SHP77 treated with DMSO at 0.1 percent for 48 hours (cell line): ENCODE results near the gene FILIP1L.
A peak's percentile ranks its signal among the peaks of the same experiment; 100 is the strongest.

Experiments used
- DNase-seq: peaks from one replicate; lab custom pipeline; 2025; lab: John Stamatoyannopoulos, UW

FILIP1L gene

GRCh38 chr3:99795573-99795972 lies 318.7 kb downstream of the FILIP1L start:
- no peak for DNase-seq

DNA sequence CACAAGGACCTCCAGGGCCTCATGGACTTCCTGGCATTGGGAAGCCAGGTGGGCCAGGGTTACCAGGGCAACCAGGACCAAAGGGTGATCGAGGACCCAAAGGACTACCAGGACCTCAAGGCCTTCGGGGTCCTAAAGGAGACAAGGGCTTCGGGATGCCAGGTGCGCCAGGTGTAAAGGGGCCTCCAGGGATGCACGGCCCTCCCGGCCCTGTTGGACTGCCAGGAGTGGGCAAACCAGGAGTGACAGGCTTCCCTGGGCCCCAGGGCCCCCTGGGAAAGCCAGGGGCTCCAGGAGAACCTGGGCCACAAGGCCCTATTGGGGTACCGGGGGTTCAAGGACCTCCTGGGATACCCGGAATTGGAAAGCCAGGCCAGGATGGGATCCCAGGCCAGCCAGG lies 319.8 kb downstream of the FILIP1L start:
- no peak for DNase-seq

DNA sequence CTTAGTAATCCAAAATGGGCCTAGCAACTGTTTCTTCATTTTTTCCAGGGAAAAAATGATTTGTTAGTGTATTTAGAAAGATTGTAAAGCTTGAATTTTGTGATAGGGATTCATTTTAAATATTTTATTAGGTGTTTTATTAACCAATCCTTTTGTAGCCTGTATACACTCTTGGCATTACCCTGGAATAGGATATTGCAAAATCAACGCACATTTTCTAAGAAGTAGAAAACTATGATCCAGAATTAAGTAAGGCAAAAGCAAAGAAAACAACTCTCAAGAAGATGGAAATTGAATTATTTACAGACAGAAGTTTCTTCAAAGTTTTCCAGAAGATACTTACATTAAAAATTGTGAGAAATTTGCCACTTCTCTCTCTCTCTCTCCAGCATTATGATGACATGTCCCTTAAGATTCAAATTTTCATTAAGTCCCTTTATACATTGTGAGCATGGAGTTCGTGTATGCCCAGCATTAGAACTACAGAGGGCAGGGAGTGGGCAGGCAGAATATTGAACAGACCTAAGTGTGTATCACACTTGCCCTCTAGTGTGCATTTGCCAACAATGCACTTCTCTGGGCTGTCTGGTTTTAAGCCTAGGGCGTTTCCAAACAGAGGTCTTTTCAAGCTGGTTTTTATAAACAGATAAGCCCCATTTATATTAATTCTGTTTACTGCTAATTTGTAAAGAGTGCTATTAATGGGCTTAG lies 325.1 kb downstream of the FILIP1L start:
- DNase-seq = peak; percentile 29
